Measurements from ENCODE around the gene GANAB. TPM values are rescaled to one million over a fixed set of nuclear protein-coding genes. Genes with fewer than 3 reads are reported as not detected.
A peak's percentile ranks its signal among the peaks of the same experiment; 100 is the strongest.
"Not testable (repeated sequence)": the region's sequence is repeated elsewhere in the genome, so short reads cannot be mapped to it uniquely, and the experiment has no call there.

The GANAB gene
- polyA plus RNA-seq, 3 donors: 99.7 to 116 (median 109) TPM

DNA sequence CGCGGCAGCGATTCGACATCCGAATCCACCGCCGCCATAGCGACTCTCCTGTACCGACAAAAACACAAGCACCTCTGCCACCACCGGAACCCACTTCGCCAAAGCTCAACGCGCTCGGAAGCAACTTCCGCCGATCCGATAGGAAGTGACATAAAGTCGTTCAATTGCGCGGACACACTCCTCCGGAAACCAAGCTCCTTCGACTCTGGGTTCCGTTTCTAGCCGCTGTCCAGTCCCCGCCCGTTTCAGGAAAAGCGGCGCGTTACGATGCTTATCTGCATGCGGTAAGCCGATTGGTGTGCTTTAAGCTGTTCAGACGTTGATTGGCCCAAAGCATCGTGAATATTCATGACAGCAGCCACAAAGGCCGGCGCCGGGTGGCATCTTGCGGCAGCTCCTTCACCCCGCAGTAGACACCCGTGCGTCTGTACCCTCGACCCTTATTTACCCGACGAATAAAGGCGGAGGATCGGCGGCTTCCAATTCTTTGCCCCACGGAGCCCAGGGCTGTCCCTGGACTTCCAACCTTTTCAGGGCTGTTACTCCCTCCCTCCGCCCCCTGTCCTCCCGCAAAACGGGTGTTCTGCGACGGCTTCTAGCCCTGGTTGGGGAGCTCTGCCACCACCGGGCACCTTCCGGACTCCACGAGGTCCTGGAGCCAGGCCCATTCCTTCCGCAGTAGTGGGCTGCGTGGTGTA, 54.8 kb downstream of the GANAB start, which contains the start of gene TUT1:
TSS of gene TUT1 (minus strand) at position 76 of the 698 bp plus-strand sequence. CDS start at position 38, 38 bp downstream.
- Mint-ChIP-seq H3K4me3 (peak within 1 kb of the TSS; percentile 92 to 95), H3K9me3 (peaks cover 0 to 2% (median 0%) of the 10 kb centered on the region in 7 donors), H3K27ac (peak within 1 kb of the TSS; percentile 95 to 99 (median 98)), H3K36me3 (peaks cover 52 to 58% of the 10 kb centered on the region in 2 donors), H3K27me3 (ENCODE audit: low read depth in 3 of 3) (peaks cover 0 to 2% (median 0%) of the 10 kb centered on the region in 3 donors), H3K4me1 (peaks cover 33% of the 10 kb centered on the region)
- Histone ChIP-seq H3K79me2 (ENCODE audit: insufficient read depth, low read length) (peaks cover 24% of the 10 kb centered on the region), H4K20me1 (ENCODE audit: insufficient read depth, low read length) (peaks cover 26% of the 10 kb centered on the region), H3K36me3 (replicated peaks in 1 of 2; ENCODE audit: control insufficient read depth in 1 of 2, insufficient read depth in 2 of 2, low read length in 2 of 2) (peaks cover 41 to 54% of the 10 kb centered on the region in 2 donors), H3K4me3 (replicated peaks in 1 of 3; ENCODE audit: low read depth in 2 of 3, low read length in 3 of 3) (peak within 1 kb of the TSS; percentile 67 to 98 (median 82)), H3K4me1 (ENCODE audit: control insufficient read depth in 1 of 2, insufficient read depth in 2 of 2, low read length in 2 of 2) (peaks cover 27 to 41% of the 10 kb centered on the region in 2 donors), H3K27me3 (ENCODE audit: control insufficient read depth in 2 of 2, insufficient read depth in 2 of 2, low read length in 2 of 2) (no peaks in the 10 kb centered on the region), H3K4me2 (replicated peaks; ENCODE audit: extremely low read depth, low read length, poor library complexity, severe bottlenecking) (peak within 1 kb of the TSS; percentile 90), H3K9ac (ENCODE audit: insufficient read depth, low read length, poor library complexity, severe bottlenecking) (peak within 1 kb of the TSS; percentile 86), H2AFZ (ENCODE audit: insufficient read depth, low read depth, low read length, poor library complexity, severe bottlenecking) (peak within 1 kb of the TSS; percentile 94), H3K9me3 (replicated peaks in 1 of 2; ENCODE audit: control insufficient read depth in 1 of 2, insufficient read depth in 1 of 2, low read length in 2 of 2) (no peaks in the 10 kb centered on the region), H3K27ac (ENCODE audit: low read depth in 1 of 2, low read length in 2 of 2) (peak within 1 kb of the TSS; percentile 91 to 96)
- DNase-seq: peak; percentile 98 to 99 (median 99)
- TF ChIP-seq, protein P1, sequence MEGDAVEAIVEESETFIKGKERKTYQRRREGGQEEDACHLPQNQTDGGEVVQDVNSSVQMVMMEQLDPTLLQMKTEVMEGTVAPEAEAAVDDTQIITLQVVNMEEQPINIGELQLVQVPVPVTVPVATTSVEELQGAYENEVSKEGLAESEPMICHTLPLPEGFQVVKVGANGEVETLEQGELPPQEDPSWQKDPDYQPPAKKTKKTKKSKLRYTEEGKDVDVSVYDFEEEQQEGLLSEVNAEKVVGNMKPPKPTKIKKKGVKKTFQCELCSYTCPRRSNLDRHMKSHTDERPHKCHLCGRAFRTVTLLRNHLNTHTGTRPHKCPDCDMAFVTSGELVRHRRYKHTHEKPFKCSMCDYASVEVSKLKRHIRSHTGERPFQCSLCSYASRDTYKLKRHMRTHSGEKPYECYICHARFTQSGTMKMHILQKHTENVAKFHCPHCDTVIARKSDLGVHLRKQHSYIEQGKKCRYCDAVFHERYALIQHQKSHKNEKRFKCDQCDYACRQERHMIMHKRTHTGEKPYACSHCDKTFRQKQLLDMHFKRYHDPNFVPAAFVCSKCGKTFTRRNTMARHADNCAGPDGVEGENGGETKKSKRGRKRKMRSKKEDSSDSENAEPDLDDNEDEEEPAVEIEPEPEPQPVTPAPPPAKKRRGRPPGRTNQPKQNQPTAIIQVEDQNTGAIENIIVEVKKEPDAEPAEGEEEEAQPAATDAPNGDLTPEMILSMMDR (IDR thresholded peaks at IDR 0.05): peak; percentile 19
- WGBS (ENCODE audit: insufficient coverage): under 1% methylated on average over 58 of the region's 58 CpGs
- intact Hi-C loops (cut with micrococcal nuclease): loop anchor here (2.0 to 10.0 kb wide), 5 partner anchors 17 to 273 kb away; partner anchors contain the start of genes BSCL2 (in 2 of the 2), GNG3 (in 2 of the 2), INTS5 (in 1 of the 2) and TMEM179B (in 1 of the 2)

DNA sequence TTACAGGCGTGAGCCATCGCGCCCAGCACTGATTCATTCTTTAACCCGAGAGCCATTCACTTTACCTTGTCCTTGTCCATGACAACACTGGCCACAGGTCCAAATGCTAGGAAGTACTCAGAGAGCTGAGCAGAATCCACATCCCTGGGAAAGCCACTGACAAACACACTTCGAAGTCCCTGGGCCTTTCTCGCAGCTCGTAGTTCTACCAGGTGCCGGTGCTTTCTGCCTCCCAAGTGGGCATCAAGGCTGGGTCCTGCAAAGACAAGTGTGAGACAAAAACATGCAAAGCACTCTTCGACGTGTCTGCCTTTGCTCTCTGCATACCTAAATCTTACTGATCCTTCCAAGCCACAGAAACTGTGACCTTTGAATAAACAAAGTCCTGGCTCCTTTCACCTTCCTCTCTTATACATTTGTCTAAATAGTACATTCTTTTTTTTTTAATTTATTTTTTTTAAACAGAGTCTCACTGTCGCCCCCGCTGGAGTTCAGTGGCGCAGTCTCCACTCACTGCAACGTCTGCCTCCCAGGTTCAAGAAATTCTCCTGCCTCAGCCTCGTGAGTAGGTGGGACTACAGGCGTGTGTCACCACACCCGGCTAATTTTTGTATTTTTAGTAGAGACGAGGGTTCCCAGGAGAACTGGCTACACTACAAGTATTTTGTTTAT, 57.3 kb downstream of the GANAB start:
- intact Hi-C loops (cut with micrococcal nuclease): no loop called here
- 87% methylated on average over 12 of the region's 18 CpGs for WGBS (ENCODE audit: insufficient coverage)
- H4K20me1 ChIP-seq (ENCODE audit: insufficient read depth, low read length): peaks cover 9% of the 10 kb centered on the region
- peaks cover 27 to 40% of the 10 kb centered on the region in 2 donors for H3K4me1 ChIP-seq (ENCODE audit: control insufficient read depth in 1 of 2, insufficient read depth in 2 of 2, low read length in 2 of 2)
- peaks cover 28 to 43% of the 10 kb centered on the region in 2 donors for H3K36me3 ChIP-seq (replicated peaks in 1 of 2; ENCODE audit: control insufficient read depth in 1 of 2, insufficient read depth in 2 of 2, low read length in 2 of 2)
- H3K27me3 ChIP-seq (ENCODE audit: control insufficient read depth in 2 of 2, insufficient read depth in 2 of 2, low read length in 2 of 2): no peaks in the 10 kb centered on the region
- no peak overlapping the region for H3K4me3 Mint-ChIP-seq
- TF ChIP-seq, protein P1 (IDR thresholded peaks at IDR 0.05): peak; percentile 17
- H3K27me3 Mint-ChIP-seq (ENCODE audit: low read depth in 3 of 3): peaks cover 0 to 2% (median 0%) of the 10 kb centered on the region in 3 donors
- H3K36me3 Mint-ChIP-seq: peaks cover 33 to 51% of the 10 kb centered on the region in 2 donors
- no peak overlapping the region for H3K4me3 ChIP-seq (replicated peaks in 1 of 3; ENCODE audit: low read depth in 2 of 3, low read length in 3 of 3)
- peaks cover 0 to 2% (median 0%) of the 10 kb centered on the region in 7 donors for H3K9me3 Mint-ChIP-seq
- peak overlapping the region in 2 of 7 donors; percentile 25 to 58 for H3K27ac Mint-ChIP-seq
- no peak for DNase-seq
- no peak overlapping the region for H3K27ac ChIP-seq (ENCODE audit: low read depth in 1 of 2, low read length in 2 of 2)
- no peaks in the 10 kb centered on the region for H3K9me3 ChIP-seq (replicated peaks in 1 of 2; ENCODE audit: control insufficient read depth in 1 of 2, insufficient read depth in 1 of 2, low read length in 2 of 2)
- H3K4me1 Mint-ChIP-seq: peaks cover 33% of the 10 kb centered on the region
- H3K9ac ChIP-seq (ENCODE audit: insufficient read depth, low read length, poor library complexity, severe bottlenecking): no peak overlapping the region
- H3K79me2 ChIP-seq (ENCODE audit: insufficient read depth, low read length): peaks cover 29% of the 10 kb centered on the region
- no peak overlapping the region for H3K4me2 ChIP-seq (replicated peaks; ENCODE audit: extremely low read depth, low read length, poor library complexity, severe bottlenecking)
- no peak overlapping the region for H2AFZ ChIP-seq (ENCODE audit: insufficient read depth, low read depth, low read length, poor library complexity, severe bottlenecking)

DNA sequence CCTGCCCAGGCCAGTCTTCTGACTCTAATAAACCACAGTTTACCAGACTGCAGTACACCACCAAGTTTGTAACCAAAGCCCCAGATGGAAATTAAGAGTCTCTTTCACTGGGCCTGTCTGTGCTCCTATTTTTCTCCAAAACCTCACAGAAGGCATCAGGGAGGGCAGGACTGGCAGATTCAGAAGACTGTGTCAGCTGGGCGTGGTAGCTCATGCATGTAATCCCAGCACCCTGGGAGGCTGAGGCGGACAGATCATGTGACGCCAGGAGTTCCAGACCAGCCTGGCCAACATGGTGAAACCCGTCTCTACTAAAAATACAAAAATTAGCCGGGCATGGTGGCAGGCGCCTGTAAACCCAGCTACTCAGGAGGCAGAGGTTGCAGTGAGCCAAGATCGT, 61.1 kb downstream of the GANAB start:
- H3K27me3 Mint-ChIP-seq (ENCODE audit: low read depth in 3 of 3); H4K20me1 ChIP-seq (ENCODE audit: insufficient read depth, low read length); intact Hi-C loops (cut with micrococcal nuclease); H3K9me3 ChIP-seq (replicated peaks in 1 of 2; ENCODE audit: control insufficient read depth in 1 of 2, insufficient read depth in 1 of 2, low read length in 2 of 2); H3K9me3 Mint-ChIP-seq; H3K9ac ChIP-seq (ENCODE audit: insufficient read depth, low read length, poor library complexity, severe bottlenecking); H3K4me3 Mint-ChIP-seq; H3K27me3 ChIP-seq (ENCODE audit: control insufficient read depth in 2 of 2, insufficient read depth in 2 of 2, low read length in 2 of 2); H3K27ac ChIP-seq (ENCODE audit: low read depth in 1 of 2, low read length in 2 of 2); H2AFZ ChIP-seq (ENCODE audit: insufficient read depth, low read depth, low read length, poor library complexity, severe bottlenecking); H3K4me1 Mint-ChIP-seq; H3K4me1 ChIP-seq (ENCODE audit: control insufficient read depth in 1 of 2, insufficient read depth in 2 of 2, low read length in 2 of 2); DNase-seq; H3K4me2 ChIP-seq (replicated peaks; ENCODE audit: extremely low read depth, low read length, poor library complexity, severe bottlenecking); H3K4me3 ChIP-seq (replicated peaks in 1 of 3; ENCODE audit: low read depth in 2 of 3, low read length in 3 of 3): not testable (repeated sequence)
- 98% methylated on average over 7 of the region's 7 CpGs for WGBS (ENCODE audit: insufficient coverage)
- peaks cover 16% of the 10 kb centered on the region for H3K79me2 ChIP-seq (ENCODE audit: insufficient read depth, low read length)
- H3K36me3 ChIP-seq (replicated peaks in 1 of 2; ENCODE audit: control insufficient read depth in 1 of 2, insufficient read depth in 2 of 2, low read length in 2 of 2): peaks cover 37 to 63% of the 10 kb centered on the region in 2 donors
- Mint-ChIP-seq H3K36me3 (peaks cover 41 to 65% of the 10 kb centered on the region in 2 donors), H3K27ac (peak overlapping the region in 1 of 7 donors; percentile 30)
